ENCODE data around the gene MEP1B. TPM values are rescaled to one million over a fixed set of nuclear protein-coding genes. Genes with fewer than 3 reads are reported as not detected.

Gene MEP1B
- total and polyA plus RNA-seq, 2 donors from 2014 or later, result not detected

DNA sequence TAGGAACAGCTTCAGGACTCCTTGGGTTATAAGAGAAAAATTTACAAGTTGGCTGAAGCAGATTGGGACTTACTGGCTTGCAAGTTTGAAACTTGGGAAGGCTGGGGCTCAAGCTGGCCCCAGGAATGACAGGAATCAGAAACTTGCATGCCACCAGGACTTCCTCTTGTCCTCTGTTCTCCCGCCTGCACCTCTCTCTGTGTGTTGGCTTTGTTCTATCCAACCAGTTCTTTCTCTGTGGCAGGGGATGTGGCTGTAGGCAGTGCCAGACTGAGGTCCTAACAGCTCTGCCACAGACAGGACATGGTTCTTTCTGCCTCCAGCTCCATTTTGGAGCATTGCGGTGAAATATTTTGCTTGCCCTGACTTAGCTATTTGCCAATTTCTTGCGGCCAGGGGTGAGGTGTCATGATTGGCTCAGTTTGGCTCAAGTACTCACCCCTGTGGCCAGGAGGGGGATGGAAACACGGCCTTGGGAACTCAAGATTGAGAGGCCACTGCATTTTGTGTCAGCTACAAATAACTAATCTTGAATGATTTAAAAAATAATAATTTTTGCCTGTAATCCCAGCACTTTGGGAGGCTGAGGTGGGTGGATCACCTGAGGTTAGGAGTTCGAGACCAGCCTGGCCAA is 48.9 kb downstream of the MEP1B start:
- H3K27ac ChIP-seq (ENCODE audit: low read depth in 2 of 2, low read length in 2 of 2), result no peak overlapping the region
- DNase-seq, result no peak
- H3K27me3 ChIP-seq (ENCODE audit: control insufficient read depth, insufficient read depth, low read length), result no peaks in the 10 kb centered on the region
- no peaks in the 10 kb centered on the region for H3K4me1 ChIP-seq (ENCODE audit: control insufficient read depth in 2 of 3, insufficient read depth in 2 of 3, low read depth in 1 of 3, low read length in 3 of 3)
- no peaks in the 10 kb centered on the region for H3K9me3 ChIP-seq (ENCODE audit: control insufficient read depth in 2 of 3, insufficient read depth in 1 of 3, low read length in 3 of 3)
- FAIRE-seq, result no peak
- H3K4me3 ChIP-seq (ENCODE audit: low read length in 3 of 3), result no peak overlapping the region
- TF ChIP-seq, protein P1, sequence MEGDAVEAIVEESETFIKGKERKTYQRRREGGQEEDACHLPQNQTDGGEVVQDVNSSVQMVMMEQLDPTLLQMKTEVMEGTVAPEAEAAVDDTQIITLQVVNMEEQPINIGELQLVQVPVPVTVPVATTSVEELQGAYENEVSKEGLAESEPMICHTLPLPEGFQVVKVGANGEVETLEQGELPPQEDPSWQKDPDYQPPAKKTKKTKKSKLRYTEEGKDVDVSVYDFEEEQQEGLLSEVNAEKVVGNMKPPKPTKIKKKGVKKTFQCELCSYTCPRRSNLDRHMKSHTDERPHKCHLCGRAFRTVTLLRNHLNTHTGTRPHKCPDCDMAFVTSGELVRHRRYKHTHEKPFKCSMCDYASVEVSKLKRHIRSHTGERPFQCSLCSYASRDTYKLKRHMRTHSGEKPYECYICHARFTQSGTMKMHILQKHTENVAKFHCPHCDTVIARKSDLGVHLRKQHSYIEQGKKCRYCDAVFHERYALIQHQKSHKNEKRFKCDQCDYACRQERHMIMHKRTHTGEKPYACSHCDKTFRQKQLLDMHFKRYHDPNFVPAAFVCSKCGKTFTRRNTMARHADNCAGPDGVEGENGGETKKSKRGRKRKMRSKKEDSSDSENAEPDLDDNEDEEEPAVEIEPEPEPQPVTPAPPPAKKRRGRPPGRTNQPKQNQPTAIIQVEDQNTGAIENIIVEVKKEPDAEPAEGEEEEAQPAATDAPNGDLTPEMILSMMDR (IDR thresholded peaks at IDR 0.05; ENCODE audit: borderline replicate concordance, extremely low read depth, insufficient read depth), result no peak
- no peaks in the 10 kb centered on the region for H3K36me3 ChIP-seq (ENCODE audit: control insufficient read depth in 2 of 3, insufficient read depth in 3 of 3, low read length in 3 of 3)
- intact Hi-C loops (cut with DNase I), result no loop called here
- H3K9ac ChIP-seq (ENCODE audit: low read length in 3 of 3), result no peak overlapping the region

DNA sequence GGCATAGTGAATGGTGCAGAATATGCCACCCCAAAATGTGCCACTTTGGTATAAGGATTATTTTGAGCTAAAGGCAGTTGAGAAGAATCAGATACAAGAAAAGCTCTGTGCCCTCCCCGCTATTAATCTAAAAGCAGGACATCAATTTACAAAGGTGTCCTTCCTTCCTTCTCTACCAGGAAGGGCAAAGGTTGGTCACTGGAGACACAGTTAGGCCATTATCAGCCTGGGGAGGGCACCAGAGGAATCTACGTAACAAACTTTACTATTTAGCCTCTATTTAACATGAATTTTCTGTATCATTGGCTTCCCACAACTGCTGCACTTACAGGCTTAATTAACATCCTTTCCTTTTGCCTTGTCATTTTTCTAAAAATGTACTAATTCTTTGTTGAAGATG is 52.6 kb downstream of the MEP1B start:
- Histone ChIP-seq H3K9me3 (ENCODE audit: control insufficient read depth in 2 of 3, insufficient read depth in 1 of 3, low read length in 3 of 3) (no peaks in the 10 kb centered on the region), H3K4me3 (ENCODE audit: low read length in 3 of 3) (no peak overlapping the region), H3K36me3 (ENCODE audit: control insufficient read depth in 2 of 3, insufficient read depth in 3 of 3, low read length in 3 of 3) (no peaks in the 10 kb centered on the region), H3K27ac (ENCODE audit: low read depth in 2 of 2, low read length in 2 of 2) (no peak overlapping the region), H3K9ac (ENCODE audit: low read length in 3 of 3) (no peak overlapping the region), H3K27me3 (ENCODE audit: control insufficient read depth, insufficient read depth, low read length) (no peaks in the 10 kb centered on the region), H3K4me1 (ENCODE audit: control insufficient read depth in 2 of 3, insufficient read depth in 2 of 3, low read depth in 1 of 3, low read length in 3 of 3) (no peaks in the 10 kb centered on the region)
- intact Hi-C loops (cut with DNase I), result no loop called here
- no peak for FAIRE-seq
- TF ChIP-seq, protein P1 (IDR thresholded peaks at IDR 0.05; ENCODE audit: borderline replicate concordance, extremely low read depth, insufficient read depth), result no peak
- DNase-seq, result no peak

DNA sequence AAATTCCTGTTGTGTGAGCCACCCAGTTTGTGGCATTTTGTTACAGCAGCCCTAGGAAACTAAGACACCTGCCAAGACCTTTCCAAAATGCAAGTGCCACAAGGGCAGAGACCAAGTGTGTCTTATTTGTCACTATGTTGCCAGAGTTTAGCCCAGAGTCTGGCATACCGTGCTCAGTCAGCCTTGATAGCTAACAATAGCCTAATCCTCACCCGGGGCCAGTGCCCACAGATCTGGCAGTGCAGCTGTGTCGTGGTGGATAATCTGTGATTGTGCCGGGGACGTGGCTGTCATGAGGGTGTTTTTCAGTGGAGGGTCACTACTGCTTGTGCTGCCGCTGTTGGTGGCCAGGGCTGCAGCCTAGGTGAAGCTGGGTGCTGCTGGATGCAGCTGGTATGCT is 53.5 kb downstream of the MEP1B start:
- TF ChIP-seq, protein P1 (IDR thresholded peaks at IDR 0.05; ENCODE audit: borderline replicate concordance, extremely low read depth, insufficient read depth), result no peak
- Histone ChIP-seq H3K27me3 (ENCODE audit: control insufficient read depth, insufficient read depth, low read length) (no peaks in the 10 kb centered on the region), H3K9ac (ENCODE audit: low read length in 3 of 3) (no peak overlapping the region), H3K9me3 (ENCODE audit: control insufficient read depth in 2 of 3, insufficient read depth in 1 of 3, low read length in 3 of 3) (no peaks in the 10 kb centered on the region), H3K36me3 (ENCODE audit: control insufficient read depth in 2 of 3, insufficient read depth in 3 of 3, low read length in 3 of 3) (no peaks in the 10 kb centered on the region), H3K4me1 (ENCODE audit: control insufficient read depth in 2 of 3, insufficient read depth in 2 of 3, low read depth in 1 of 3, low read length in 3 of 3) (no peaks in the 10 kb centered on the region), H3K27ac (ENCODE audit: low read depth in 2 of 2, low read length in 2 of 2) (no peak overlapping the region), H3K4me3 (ENCODE audit: low read length in 3 of 3) (no peak overlapping the region)
- DNase-seq, result no peak
- intact Hi-C loops (cut with DNase I), result no loop called here
- FAIRE-seq, result no peak

DNA sequence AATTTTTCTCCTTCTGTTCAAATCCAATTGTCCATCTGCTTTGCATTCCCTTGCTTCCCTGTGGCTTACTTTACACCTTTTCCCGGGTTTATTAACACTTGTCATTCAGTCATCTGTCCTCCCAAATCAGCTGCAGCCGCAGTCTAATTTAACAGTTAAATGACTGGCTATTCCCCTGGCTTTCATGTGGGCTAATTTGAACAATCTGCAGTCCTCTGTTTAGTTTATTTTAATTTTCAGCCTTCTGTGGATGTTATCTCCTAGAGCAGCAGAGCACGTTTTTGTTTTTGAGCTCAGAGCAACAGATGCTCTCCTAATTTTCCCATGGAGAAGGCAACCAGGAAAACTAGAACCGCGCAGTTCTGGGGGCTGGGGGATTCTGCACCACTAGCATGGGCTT is 55.0 kb downstream of the MEP1B start:
- intact Hi-C loops (cut with DNase I), result no loop called here
- FAIRE-seq, result no peak
- Histone ChIP-seq H3K36me3 (ENCODE audit: control insufficient read depth in 2 of 3, insufficient read depth in 3 of 3, low read length in 3 of 3) (no peaks in the 10 kb centered on the region), H3K9ac (ENCODE audit: low read length in 3 of 3) (no peak overlapping the region), H3K27ac (ENCODE audit: low read depth in 2 of 2, low read length in 2 of 2) (no peak overlapping the region), H3K4me3 (ENCODE audit: low read length in 3 of 3) (no peak overlapping the region), H3K9me3 (ENCODE audit: control insufficient read depth in 2 of 3, insufficient read depth in 1 of 3, low read length in 3 of 3) (no peaks in the 10 kb centered on the region), H3K4me1 (ENCODE audit: control insufficient read depth in 2 of 3, insufficient read depth in 2 of 3, low read depth in 1 of 3, low read length in 3 of 3) (no peaks in the 10 kb centered on the region), H3K27me3 (ENCODE audit: control insufficient read depth, insufficient read depth, low read length) (no peaks in the 10 kb centered on the region)
- DNase-seq, result no peak
- TF ChIP-seq, protein P1 (IDR thresholded peaks at IDR 0.05; ENCODE audit: borderline replicate concordance, extremely low read depth, insufficient read depth), result no peak
